DND-41 (cell line): Measurements from ENCODE around the gene CALM1.

Source experiments
- CTCF ChIP-seq: IDR thresholded peaks from 2 replicates; pipeline ENCODE4 v1.5.1; 2012; ENCODE audit warnings: borderline replicate concordance, low read length, moderate library complexity, mild to moderate bottlenecking; ENCODE audit not compliant: poor library complexity, severe bottlenecking; ENCODE audit errors: extremely low read depth
- EZH2 ChIP-seq: IDR thresholded peaks from 3 replicates; pipeline ENCODE4 v1.6.1; 2012; ENCODE audit warnings: borderline replicate concordance, low read depth, mild to moderate bottlenecking, moderate library complexity, low read length, inconsistent platforms; ENCODE audit not compliant: severe bottlenecking

GRCh38 chr14:90388982-90389381 lies 7.8 kb upstream of the CALM1 start:
- TF ChIP-seq CTCF = no peak
- no peak for TF ChIP-seq EZH2
